GM23338 (cell line): ENCODE results near the gene ADD3. TPM values are rescaled to one million over a fixed set of nuclear protein-coding genes. Genes with fewer than 3 reads are reported as not detected.
A peak's percentile ranks its signal among the peaks of the same experiment; 100 is the strongest.

Source experiments
- ATAC-seq: fragments of 200-7000 bp; cut with Tn5 transposase; 3 replicates; pipeline ENCODE4 v1.9.1; 2020
- DNase-seq: peaks from one replicate; pipeline ENCODE4 v3.0.0-alpha.2; 2015; ENCODE audit warnings: low spot score
- H2AFZ ChIP-seq: fragments of 200-600 bp; sonication (generic); 2 replicates; pipeline ENCODE4 v1.8.0; 2016; ENCODE audit warnings: antibody characterized with exemption, mild to moderate bottlenecking, moderate library complexity
- H3F3A ChIP-seq: fragments of 200-600 bp; sonication (generic); replicated peaks from 2 replicates; pipeline ENCODE4 v1.8.0; 2017; ENCODE audit warnings: antibody characterized with exemption, mixed run types, low read depth
- H3K27ac ChIP-seq: fragments of 200-600 bp; sonication (generic); 2 replicates; pipeline ENCODE4 v1.6.1; 2016; ENCODE audit warnings: low read depth
- H3K27me3 ChIP-seq: fragments of 200-600 bp; sonication (generic); 2 replicates; pipeline ENCODE4 v1.8.0; 2016; ENCODE audit warnings: mild to moderate bottlenecking, mixed run types, moderate library complexity; ENCODE audit not compliant: insufficient read depth
- H3K36me3 ChIP-seq: fragments of 200-600 bp; sonication (generic); 2 replicates; pipeline ENCODE4 v1.8.0; 2016; ENCODE audit warnings: mild to moderate bottlenecking; ENCODE audit not compliant: insufficient read depth
- H3K4me1 ChIP-seq: fragments of 200-600 bp; sonication (generic); 2 replicates; pipeline ENCODE4 v1.8.0; 2016; ENCODE audit warnings: mild to moderate bottlenecking, moderate library complexity; ENCODE audit not compliant: insufficient read depth
- H3K4me2 ChIP-seq: fragments of 200-600 bp; sonication (generic); 2 replicates; pipeline ENCODE4 v1.7.1; 2017; ENCODE audit warnings: mixed run types
- H3K4me3 ChIP-seq: fragments of 200-600 bp; sonication (generic); 2 replicates; pipeline ENCODE4 v1.6.1; 2016; ENCODE audit warnings: mixed run types
- H3K79me2 ChIP-seq: fragments of 200-600 bp; sonication (generic); replicated peaks from 2 replicates; pipeline ENCODE4 v1.8.0; 2017; ENCODE audit warnings: mild to moderate bottlenecking; ENCODE audit not compliant: insufficient read depth
- H3K9me2 ChIP-seq: fragments of 200-600 bp; sonication (generic); 2 replicates; pipeline ENCODE4 v1.8.0; 2017; ENCODE audit not compliant: insufficient read depth
- H4K20me1 ChIP-seq: fragments of 200-600 bp; sonication (generic); replicated peaks from 2 replicates; pipeline ENCODE4 v1.8.0; 2017; ENCODE audit warnings: mild to moderate bottlenecking; ENCODE audit not compliant: insufficient read depth
- H3K27ac Mint-ChIP-seq: 2 replicates; pipeline ENCODE4 v1.8.0; 2020; ENCODE audit warnings: inconsistent platforms, mild to moderate bottlenecking, moderate library complexity, mixed read lengths
- H3K27me3 Mint-ChIP-seq: 3 replicates; pipeline ENCODE4 v1.8.0; 2022; ENCODE audit warnings: low read depth, mild to moderate bottlenecking, moderate library complexity, mixed read lengths, inconsistent platforms; ENCODE audit not compliant: insufficient read depth, poor library complexity
- H3K36me3 Mint-ChIP-seq: 3 replicates; pipeline ENCODE4 v1.8.0; 2021; ENCODE audit warnings: low read depth, mild to moderate bottlenecking, inconsistent platforms, moderate library complexity, mixed read lengths
- H3K4me1 Mint-ChIP-seq: 3 replicates; pipeline ENCODE4 v1.8.0; 2020; ENCODE audit warnings: mild to moderate bottlenecking, inconsistent platforms, mixed read lengths
- H3K4me3 Mint-ChIP-seq: 3 replicates; pipeline ENCODE4 v1.8.0; 2021; ENCODE audit warnings: moderate library complexity, mild to moderate bottlenecking, inconsistent platforms, mixed read lengths
- H3K9me3 Mint-ChIP-seq: 3 replicates; pipeline ENCODE4 v1.8.0; 2020; ENCODE audit warnings: moderate library complexity, mild to moderate bottlenecking, inconsistent platforms, mixed read lengths
- CTCF ChIP-seq, 2 experiments: fragments of 200-600 bp in 1 of 2; sonication (generic) in 1 of 2; conservative IDR thresholded peaks; 2 replicates each; pipeline versions ENCODE4 v1.5.1 to v1.6.1; 2016 to 2017; ENCODE audit warnings: antibody characterized with exemption in 2 of 2, low read depth in 2 of 2, mild to moderate bottlenecking in 2 of 2, moderate library complexity in 1 of 2
- JUNB ChIP-seq: IDR thresholded peaks from one replicate; pipeline ENCODE4 v1.6.1; 2016; ENCODE audit warnings: antibody characterized with exemption; ENCODE audit not compliant: unreplicated experiment
- REST ChIP-seq: IDR thresholded peaks from one replicate; pipeline ENCODE4 v1.6.1; 2018; ENCODE audit warnings: antibody characterized with exemption; ENCODE audit not compliant: unreplicated experiment
- polyA plus RNA-seq: library from polyadenylated mRNA; unstranded; fragments of >200 nt; fragmentation: Nextera tagmentation; extraction: Ambion mirVana; gene quantifications from 2 replicates; pipeline ENCODE4 v1.2.1, GENCODE V29; 2016
- total RNA-seq: library from RNA; depleted of rRNA; stranded (reverse); fragments of >200 nt; shearing (Covaris generic); gene quantifications from 2 replicates; pipeline ENCODE4 v1.2.3, GENCODE V29; 2014

Gene ADD3
- total and polyA plus RNA-seq, 2 experiments from 2014 or later: 68.5 to 767 TPM

GRCh38 chr10:109978481-109978880, 29.3 kb upstream of the ADD3 start:
- Histone ChIP-seq H2AFZ (no peak overlapping the region; the same call in 1 of the 2 replicates), H3K27ac (no peak overlapping the region)

More at GRCh38 chr10:109978481-109978880, 29.3 kb upstream of the ADD3 start:
- no peaks in the 10 kb centered on the region for H3K27me3 ChIP-seq
- peak; percentile 79 for DNase-seq
- H3K4me2 ChIP-seq: no peak overlapping the region
- no peaks in the 10 kb centered on the region for H3K36me3 Mint-ChIP-seq
- no peaks in the 10 kb centered on the region for H3K9me3 Mint-ChIP-seq
- no peaks in the 10 kb centered on the region for H3F3A ChIP-seq
- H3K27ac Mint-ChIP-seq: no peak overlapping the region
- TF ChIP-seq JUNB (no peak), CTCF (conservative IDR thresholded peaks at IDR 0.05; ENCODE audit: low read depth in 2 of 2) (peak; percentile 93 to 99), REST (no peak)
- H3K27me3 Mint-ChIP-seq: peaks cover 3% of the 10 kb centered on the region
- peak; percentile 84 for ATAC-seq
- no peaks in the 10 kb centered on the region for H3K9me2 ChIP-seq
- H3K4me3 ChIP-seq: no peak overlapping the region
- no peaks in the 10 kb centered on the region for H4K20me1 ChIP-seq
- peaks cover 13% of the 10 kb centered on the region for H3K4me1 ChIP-seq
- no peaks in the 10 kb centered on the region for H3K79me2 ChIP-seq
- no peaks in the 10 kb centered on the region for H3K36me3 ChIP-seq
- peaks cover 25% of the 10 kb centered on the region for H3K4me1 Mint-ChIP-seq
- no peak overlapping the region for H3K4me3 Mint-ChIP-seq
